Measurements from ENCODE around the gene IGF2BP1. TPM values are rescaled to one million over a fixed set of nuclear protein-coding genes. Genes with fewer than 3 reads are reported as not detected.

Gene IGF2BP1
- total RNA-seq, 1 experiment from 2014 or later, result 601 TPM

DNA sequence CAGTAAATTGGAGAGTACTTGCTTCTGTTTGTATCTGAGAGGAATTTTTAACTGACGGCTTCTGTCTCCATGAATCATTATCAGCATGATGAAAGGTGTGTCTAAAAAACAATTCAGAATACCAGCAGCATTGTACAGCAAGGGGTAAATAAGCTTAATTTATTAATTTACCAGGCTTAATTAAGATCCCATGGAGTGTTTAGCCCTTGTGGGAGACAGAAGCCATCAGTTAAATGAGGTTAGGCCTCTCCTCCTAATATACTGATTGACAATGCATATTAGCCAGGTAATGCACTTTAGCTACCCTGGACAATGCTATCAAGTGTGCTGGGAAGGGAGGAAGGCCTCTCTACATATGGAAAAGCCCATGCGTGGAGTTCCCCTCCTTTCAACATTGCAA, 53.4 kb downstream of the IGF2BP1 start:
- no peaks in the 10 kb centered on the region for H3K27me3 ChIP-seq (replicated peaks; ENCODE audit: control insufficient read depth, insufficient read depth, low read length)
- H3K4me3 Mint-ChIP-seq (ENCODE audit: unreplicated experiment), result no peak overlapping the region
- H3K4me1 Mint-ChIP-seq (ENCODE audit: low read depth, unreplicated experiment), result peaks cover 14% of the 10 kb centered on the region
- H3K27ac Mint-ChIP-seq (ENCODE audit: unreplicated experiment), result no peak overlapping the region
- no peak for TF ChIP-seq CTCF (IDR thresholded peaks at IDR 0.05; ENCODE audit: insufficient read depth in 1 of 2, low read depth in 1 of 2, low read length in 1 of 2, severe bottlenecking in 1 of 2, unreplicated experiment in 1 of 2)
- ChIA-PET CTCF (interaction anchor here (1.3 kb wide), 1 partner anchor 172 kb away, joined by 5 read pairs; no protein-coding TSS in a partner anchor), POLR2A (no interaction called here)
- H3K4me1 ChIP-seq, result peaks cover 9% of the 10 kb centered on the region; the same call in 1 of the 2 replicates
- H3K9me3 ChIP-seq, result no peaks in the 10 kb centered on the region
- peaks cover 45% of the 10 kb centered on the region for H3K36me3 ChIP-seq (ENCODE audit: control insufficient read depth, insufficient read depth, low read length)
- intact Hi-C loops (cut with micrococcal nuclease; ENCODE audit: unreplicated experiment), result loop anchor here (5.0 kb wide), 1 partner anchor 142 kb away; no protein-coding TSS in a partner anchor
- no peaks in the 10 kb centered on the region for H3K9me3 Mint-ChIP-seq (ENCODE audit: unreplicated experiment)
- peaks cover 100% of the 10 kb centered on the region for H3K36me3 Mint-ChIP-seq (ENCODE audit: insufficient read depth, unreplicated experiment)
- DNase-seq, result no peak
- no TSS peak for BruUV-seq (replicated peaks)
- no peak overlapping the region for H3K4me3 ChIP-seq (ENCODE audit: low read depth, low read length)
- H3K27me3 Mint-ChIP-seq (ENCODE audit: insufficient read depth, unreplicated experiment), result no peaks in the 10 kb centered on the region

GRCh38 chr17:49051269-49051668, 54.1 kb downstream of the IGF2BP1 start:
- no peak overlapping the region for H3K4me3 Mint-ChIP-seq (ENCODE audit: unreplicated experiment)
- Histone ChIP-seq H3K4me3 (ENCODE audit: low read depth, low read length) (no peak overlapping the region), H3K4me1 (peaks cover 9% of the 10 kb centered on the region; the same call in 1 of the 2 replicates), H3K9me3 (no peaks in the 10 kb centered on the region), H3K36me3 (ENCODE audit: control insufficient read depth, insufficient read depth, low read length) (peaks cover 42% of the 10 kb centered on the region), H3K27me3 (replicated peaks; ENCODE audit: control insufficient read depth, insufficient read depth, low read length) (no peaks in the 10 kb centered on the region)
- H3K27ac Mint-ChIP-seq (ENCODE audit: unreplicated experiment), result no peak overlapping the region
- DNase-seq, result no peak
- H3K4me1 Mint-ChIP-seq (ENCODE audit: low read depth, unreplicated experiment), result peaks cover 14% of the 10 kb centered on the region
- H3K27me3 Mint-ChIP-seq (ENCODE audit: insufficient read depth, unreplicated experiment), result no peaks in the 10 kb centered on the region
- no peaks in the 10 kb centered on the region for H3K9me3 Mint-ChIP-seq (ENCODE audit: unreplicated experiment)
- CTCF ChIA-PET, result interaction anchor here (1.3 kb wide), 1 partner anchor 172 kb away, joined by 5 read pairs; no protein-coding TSS in a partner anchor
- no peak for TF ChIP-seq CTCF (IDR thresholded peaks at IDR 0.05; ENCODE audit: insufficient read depth in 1 of 2, low read depth in 1 of 2, low read length in 1 of 2, severe bottlenecking in 1 of 2, unreplicated experiment in 1 of 2)
- POLR2A ChIA-PET, result interaction anchor here (0.6 kb wide), 1 partner anchor 220 kb away, joined by 4 read pairs; no protein-coding TSS in a partner anchor
- peaks cover 100% of the 10 kb centered on the region for H3K36me3 Mint-ChIP-seq (ENCODE audit: insufficient read depth, unreplicated experiment)
- BruUV-seq (replicated peaks), result no TSS peak
- intact Hi-C loops (cut with micrococcal nuclease; ENCODE audit: unreplicated experiment), result loop anchor here (5.0 kb wide), 1 partner anchor 141 kb away; no protein-coding TSS in a partner anchor

- intact Hi-C loops (cut with micrococcal nuclease; ENCODE audit: unreplicated experiment), result loop anchor here (5.0 kb wide), 1 partner anchor 139 kb away; no protein-coding TSS in a partner anchor
- H3K36me3 ChIP-seq (ENCODE audit: control insufficient read depth, insufficient read depth, low read length), result peaks cover 38% of the 10 kb centered on the region
- no peaks in the 10 kb centered on the region for H3K27me3 Mint-ChIP-seq (ENCODE audit: insufficient read depth, unreplicated experiment)
- H3K4me1 ChIP-seq, result peaks cover 9% of the 10 kb centered on the region; the same call in 1 of the 2 replicates
- BruUV-seq (replicated peaks), result no TSS peak
- H3K27ac Mint-ChIP-seq (ENCODE audit: unreplicated experiment), result peak overlapping the region; percentile 31
- H3K27me3 ChIP-seq (replicated peaks; ENCODE audit: control insufficient read depth, insufficient read depth, low read length), result no peaks in the 10 kb centered on the region
- peaks cover 14% of the 10 kb centered on the region for H3K4me1 Mint-ChIP-seq (ENCODE audit: low read depth, unreplicated experiment)
- H3K9me3 ChIP-seq, result no peaks in the 10 kb centered on the region
- POLR2A ChIA-PET, result no interaction called here
- TF ChIP-seq CTCF (IDR thresholded peaks at IDR 0.05; ENCODE audit: insufficient read depth in 1 of 2, low read depth in 1 of 2, low read length in 1 of 2, severe bottlenecking in 1 of 2, unreplicated experiment in 1 of 2), result no peak
- no peak overlapping the region for H3K4me3 Mint-ChIP-seq (ENCODE audit: unreplicated experiment)
- DNase-seq, result no peak
- CTCF ChIA-PET, result interaction anchor here (0.6 to 1.5 kb wide), 2 partner anchors 21 to 28 kb away, joined by 3 to 4 read pairs; no protein-coding TSS in a partner anchor
- H3K4me3 ChIP-seq (ENCODE audit: low read depth, low read length), result no peak overlapping the region
- peaks cover 92% of the 10 kb centered on the region for H3K36me3 Mint-ChIP-seq (ENCODE audit: insufficient read depth, unreplicated experiment)
- no peaks in the 10 kb centered on the region for H3K9me3 Mint-ChIP-seq (ENCODE audit: unreplicated experiment)
Measured at GRCh38 chr17:49053171-49053829, 56.1 kb downstream of the IGF2BP1 start.

Measured in Caco-2 (cell line).